GM23338 (cell line): ENCODE results near the gene CDC34.

Experiments used
- CTCF ChIP-seq, 2 experiments: fragments of 200-600 bp in 1 of 2; sonication (generic) in 1 of 2; conservative IDR thresholded peaks; 2 replicates each; pipeline versions ENCODE4 v1.5.1 to v1.6.1; 2016 to 2017; ENCODE audit warnings: antibody characterized with exemption in 2 of 2, low read depth in 2 of 2, mild to moderate bottlenecking in 2 of 2, moderate library complexity in 1 of 2
- EZH2 ChIP-seq: fragments of 200-600 bp; sonication (generic); IDR thresholded peaks from one replicate; pipeline ENCODE4 v1.8.0; 2017; ENCODE audit warnings: antibody characterized with exemption, mild to moderate bottlenecking, low read depth; ENCODE audit not compliant: unreplicated experiment
- EZH2phosphoT487 ChIP-seq: fragments of 200-600 bp; sonication (generic); IDR thresholded peaks from one replicate; pipeline ENCODE4 v1.8.1; 2018; ENCODE audit warnings: antibody characterized with exemption; ENCODE audit not compliant: unreplicated experiment
- POLR2AphosphoS5 ChIP-seq: IDR thresholded peaks from 2 replicates; pipeline ENCODE4 v1.6.1; 2016; ENCODE audit warnings: antibody characterized with exemption, low read depth
- REST ChIP-seq: IDR thresholded peaks from one replicate; pipeline ENCODE4 v1.6.1; 2018; ENCODE audit warnings: antibody characterized with exemption; ENCODE audit not compliant: unreplicated experiment
- ZNF331 ChIP-seq: fragments of 250-450 bp; sonication (Bioruptor Pico); IDR thresholded peaks from 2 replicates; pipeline ENCODE4 v1.5.0; 2020; ENCODE audit warnings: low read depth, mild to moderate bottlenecking, moderate library complexity

GRCh38 chr19:570251-570686, 38.7 kb downstream of the CDC34 start:
- TF ChIP-seq CTCF (conservative IDR thresholded peaks at IDR 0.05; ENCODE audit: low read depth in 2 of 2) = no peak
- no peak for TF ChIP-seq REST
- TF ChIP-seq POLR2AphosphoS5 = no peak
- no peak for TF ChIP-seq EZH2phosphoT487
- no peak for TF ChIP-seq EZH2
- TF ChIP-seq ZNF331 (CRISPR knock-in tag) = no peak
